HEK293 (cell line): ENCODE measurements around the gene FIG4.

Experiments
- CTCF ChIA-PET: fragments of 350-600 bp; formaldehyde crosslinking; extraction: SDS; loops from one replicate; lab custom pipeline; 2021; ENCODE audit warnings: antibody characterized with exemption; lab: Yijun Ruan, JAX
- POLR2A ChIA-PET: fragments of 300-600 bp; formaldehyde crosslinking; extraction: SDS; loops from one replicate; lab custom pipeline; 2020; ENCODE audit warnings: antibody characterized with exemption, inconsistent platforms; lab: Yijun Ruan, JAX
- H3K27ac ChIP-seq: fragments of 200-500 bp; sonication (Bioruptor generic); 2 replicates; pipeline ENCODE4 v1.5.1; 2014; ENCODE audit warnings: low read depth, low read length, control low read depth, inconsistent platforms; ENCODE audit errors: extremely low read depth
- H3K36me3 ChIP-seq, 2 experiments: fragments of 200-500 bp in 1 of 2; sonication (Bioruptor generic) in 1 of 2; 1 replicate in 1 of 2; 2 replicates in 1 of 2; pipeline ENCODE4 v1.5.1; 2014 to 2017; ENCODE audit warnings: inconsistent platforms in 2 of 2, low read length in 2 of 2; ENCODE audit not compliant: control insufficient read depth in 2 of 2, insufficient read depth in 1 of 2
- H3K4me1 ChIP-seq: fragments of 200-500 bp; sonication (Bioruptor generic); 2 replicates; pipeline ENCODE4 v1.5.1; 2014; ENCODE audit warnings: mild to moderate bottlenecking, low read length, inconsistent platforms; ENCODE audit not compliant: control insufficient read depth, insufficient read depth
- H3K4me3 ChIP-seq: 2 replicates; pipeline ENCODE4 v1.5.1; 2011; ENCODE audit warnings: low read depth, mild to moderate bottlenecking, control low read depth, low read length, moderate library complexity
- H3K9me3 ChIP-seq: fragments of 200-500 bp; sonication (Bioruptor generic); 2 replicates; pipeline ENCODE4 v1.5.1; 2014; ENCODE audit warnings: low read depth, low read length, inconsistent platforms; ENCODE audit not compliant: control insufficient read depth, insufficient read depth
- HOXD13 ChIP-seq: sonication (generic); formaldehyde crosslinking; IDR thresholded peaks from 2 replicates; pipeline ENCODE4 v1.8.0; 2022; ENCODE audit warnings: missing genetic modification reagents, borderline replicate concordance
- IKZF3 ChIP-seq: fragments of 450-650 bp; IDR thresholded peaks from 2 replicates; pipeline ENCODE4 v1.5.0; 2018; ENCODE audit warnings: missing biosample characterization, mild to moderate bottlenecking, missing genetic modification characterization, moderate library complexity
- KLF1 ChIP-seq: fragments of 450-650 bp; formaldehyde crosslinking; IDR thresholded peaks from 2 replicates; pipeline ENCODE4 v1.5.1; 2016; ENCODE audit warnings: missing biosample characterization, missing genetic modification characterization
- SP7 ChIP-seq: fragments of 450-650 bp; formaldehyde crosslinking; IDR thresholded peaks from 2 replicates; pipeline ENCODE4 v1.5.1; 2016; ENCODE audit warnings: missing biosample characterization, missing genetic modification characterization
- ZNF112 ChIP-seq: fragments of 450-650 bp; formaldehyde crosslinking; IDR thresholded peaks from 2 replicates; pipeline ENCODE4 v1.5.0; 2017; ENCODE audit warnings: missing biosample characterization, missing genetic modification characterization
- ZNF140 ChIP-seq: fragments of 450-650 bp; formaldehyde crosslinking; IDR thresholded peaks from 2 replicates; pipeline ENCODE4 v1.5.1; 2016; ENCODE audit warnings: missing biosample characterization, missing genetic modification characterization
- ZNF23 ChIP-seq: fragments of 450-650 bp; formaldehyde crosslinking; IDR thresholded peaks from 2 replicates; pipeline ENCODE4 v1.5.1; 2016; ENCODE audit warnings: missing biosample characterization, missing genetic modification characterization, borderline replicate concordance
- ZNF423 ChIP-seq: fragments of 450-650 bp; formaldehyde crosslinking; IDR thresholded peaks from 2 replicates; pipeline ENCODE4 v1.5.1; 2016; ENCODE audit warnings: missing biosample characterization, missing genetic modification characterization
- ZNF473 ChIP-seq: fragments of 450-650 bp; formaldehyde crosslinking; IDR thresholded peaks from 2 replicates; pipeline ENCODE4 v1.5.1; 2017; ENCODE audit warnings: missing biosample characterization, missing genetic modification characterization
- ZNF670 ChIP-seq: fragments of 450-650 bp; formaldehyde crosslinking; IDR thresholded peaks from 2 replicates; pipeline ENCODE4 v1.5.1; 2016; ENCODE audit warnings: missing biosample characterization, missing genetic modification characterization, low read depth
- ZNF768 ChIP-seq: fragments of 450-650 bp; formaldehyde crosslinking; IDR thresholded peaks from 2 replicates; pipeline ENCODE4 v1.5.1; 2018; ENCODE audit warnings: missing biosample characterization, mild to moderate bottlenecking, missing genetic modification characterization
- TF ChIP-seq, protein P1 (sequence below): fragments of 450-650 bp; formaldehyde crosslinking; IDR thresholded peaks from 2 replicates; pipeline ENCODE4 v1.5.1; 2017; ENCODE audit warnings: missing biosample characterization, missing genetic modification characterization
- TF ChIP-seq, protein P2 (sequence below): fragments of 450-650 bp; formaldehyde crosslinking; IDR thresholded peaks from 2 replicates; pipeline ENCODE4 v1.5.1; 2016; ENCODE audit warnings: missing biosample characterization, missing genetic modification characterization, borderline replicate concordance
- TF ChIP-seq, protein P3 (sequence below): fragments of 450-650 bp; formaldehyde crosslinking; IDR thresholded peaks from 2 replicates; pipeline ENCODE4 v1.5.1; 2016; ENCODE audit warnings: missing biosample characterization, missing genetic modification characterization
- TF ChIP-seq, protein P4 (sequence below): fragments of 450-650 bp; formaldehyde crosslinking; IDR thresholded peaks from 2 replicates; pipeline ENCODE4 v1.5.1; 2016; ENCODE audit warnings: missing biosample characterization, missing genetic modification characterization
- TF ChIP-seq, protein P5 (sequence below): fragments of 450-650 bp; formaldehyde crosslinking; IDR thresholded peaks from 2 replicates; pipeline ENCODE4 v1.5.1; 2016; ENCODE audit warnings: missing biosample characterization, missing genetic modification characterization
- TF ChIP-seq, protein P6 (sequence below): fragments of 450-650 bp; formaldehyde crosslinking; IDR thresholded peaks from 2 replicates; pipeline ENCODE4 v1.5.1; 2016; ENCODE audit warnings: missing biosample characterization, missing genetic modification characterization, borderline replicate concordance

FIG4 gene

DNA sequence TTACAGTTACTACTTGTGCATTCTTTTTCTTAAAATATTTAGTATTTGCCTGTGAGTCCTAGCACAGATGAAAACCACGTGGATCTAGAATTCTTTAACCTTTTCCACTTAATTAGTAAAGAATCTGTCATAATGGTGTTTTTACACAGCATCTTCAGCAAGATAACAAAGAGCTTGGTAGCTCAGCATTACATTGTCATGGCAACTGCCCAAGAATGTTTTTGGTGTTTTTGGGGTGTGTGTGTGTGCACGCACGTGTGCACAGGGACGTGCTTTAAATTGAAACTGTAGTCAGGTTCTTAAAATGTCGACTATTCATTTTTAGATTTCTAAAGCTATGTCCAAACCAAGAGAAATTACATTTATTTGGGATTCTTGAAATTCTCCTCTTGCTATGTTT, 108.0 kb downstream of the FIG4 start:
- TF ChIP-seq, protein P1, sequence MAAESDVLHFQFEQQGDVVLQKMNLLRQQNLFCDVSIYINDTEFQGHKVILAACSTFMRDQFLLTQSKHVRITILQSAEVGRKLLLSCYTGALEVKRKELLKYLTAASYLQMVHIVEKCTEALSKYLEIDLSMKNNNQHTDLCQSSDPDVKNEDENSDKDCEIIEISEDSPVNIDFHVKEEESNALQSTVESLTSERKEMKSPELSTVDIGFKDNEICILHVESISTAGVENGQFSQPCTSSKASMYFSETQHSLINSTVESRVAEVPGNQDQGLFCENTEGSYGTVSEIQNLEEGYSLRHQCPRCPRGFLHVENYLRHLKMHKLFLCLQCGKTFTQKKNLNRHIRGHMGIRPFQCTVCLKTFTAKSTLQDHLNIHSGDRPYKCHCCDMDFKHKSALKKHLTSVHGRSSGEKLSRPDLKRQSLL (tag by site-specific recombination), result no peak
- TF ChIP-seq HOXD13 (CRISPR knock-in tag), result no peak
- TF ChIP-seq, protein P2, sequence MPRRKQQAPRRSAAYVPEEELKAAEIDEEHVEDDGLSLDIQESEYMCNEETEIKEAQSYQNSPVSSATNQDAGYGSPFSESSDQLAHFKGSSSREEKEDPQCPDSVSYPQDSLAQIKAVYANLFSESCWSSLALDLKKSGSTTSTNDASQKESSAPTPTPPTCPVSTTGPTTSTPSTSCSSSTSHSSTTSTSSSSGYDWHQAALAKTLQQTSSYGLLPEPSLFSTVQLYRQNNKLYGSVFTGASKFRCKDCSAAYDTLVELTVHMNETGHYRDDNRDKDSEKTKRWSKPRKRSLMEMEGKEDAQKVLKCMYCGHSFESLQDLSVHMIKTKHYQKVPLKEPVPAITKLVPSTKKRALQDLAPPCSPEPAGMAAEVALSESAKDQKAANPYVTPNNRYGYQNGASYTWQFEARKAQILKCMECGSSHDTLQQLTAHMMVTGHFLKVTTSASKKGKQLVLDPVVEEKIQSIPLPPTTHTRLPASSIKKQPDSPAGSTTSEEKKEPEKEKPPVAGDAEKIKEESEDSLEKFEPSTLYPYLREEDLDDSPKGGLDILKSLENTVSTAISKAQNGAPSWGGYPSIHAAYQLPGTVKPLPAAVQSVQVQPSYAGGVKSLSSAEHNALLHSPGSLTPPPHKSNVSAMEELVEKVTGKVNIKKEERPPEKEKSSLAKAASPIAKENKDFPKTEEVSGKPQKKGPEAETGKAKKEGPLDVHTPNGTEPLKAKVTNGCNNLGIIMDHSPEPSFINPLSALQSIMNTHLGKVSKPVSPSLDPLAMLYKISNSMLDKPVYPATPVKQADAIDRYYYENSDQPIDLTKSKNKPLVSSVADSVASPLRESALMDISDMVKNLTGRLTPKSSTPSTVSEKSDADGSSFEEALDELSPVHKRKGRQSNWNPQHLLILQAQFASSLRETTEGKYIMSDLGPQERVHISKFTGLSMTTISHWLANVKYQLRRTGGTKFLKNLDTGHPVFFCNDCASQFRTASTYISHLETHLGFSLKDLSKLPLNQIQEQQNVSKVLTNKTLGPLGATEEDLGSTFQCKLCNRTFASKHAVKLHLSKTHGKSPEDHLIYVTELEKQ (tag by site-specific recombination), result no peak
- TF ChIP-seq, protein P3, sequence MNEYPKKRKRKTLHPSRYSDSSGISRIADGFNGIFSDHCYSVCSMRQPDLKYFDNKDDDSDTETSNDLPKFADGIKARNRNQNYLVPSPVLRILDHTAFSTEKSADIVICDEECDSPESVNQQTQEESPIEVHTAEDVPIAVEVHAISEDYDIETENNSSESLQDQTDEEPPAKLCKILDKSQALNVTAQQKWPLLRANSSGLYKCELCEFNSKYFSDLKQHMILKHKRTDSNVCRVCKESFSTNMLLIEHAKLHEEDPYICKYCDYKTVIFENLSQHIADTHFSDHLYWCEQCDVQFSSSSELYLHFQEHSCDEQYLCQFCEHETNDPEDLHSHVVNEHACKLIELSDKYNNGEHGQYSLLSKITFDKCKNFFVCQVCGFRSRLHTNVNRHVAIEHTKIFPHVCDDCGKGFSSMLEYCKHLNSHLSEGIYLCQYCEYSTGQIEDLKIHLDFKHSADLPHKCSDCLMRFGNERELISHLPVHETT (tag by site-specific recombination), result no peak

DNA sequence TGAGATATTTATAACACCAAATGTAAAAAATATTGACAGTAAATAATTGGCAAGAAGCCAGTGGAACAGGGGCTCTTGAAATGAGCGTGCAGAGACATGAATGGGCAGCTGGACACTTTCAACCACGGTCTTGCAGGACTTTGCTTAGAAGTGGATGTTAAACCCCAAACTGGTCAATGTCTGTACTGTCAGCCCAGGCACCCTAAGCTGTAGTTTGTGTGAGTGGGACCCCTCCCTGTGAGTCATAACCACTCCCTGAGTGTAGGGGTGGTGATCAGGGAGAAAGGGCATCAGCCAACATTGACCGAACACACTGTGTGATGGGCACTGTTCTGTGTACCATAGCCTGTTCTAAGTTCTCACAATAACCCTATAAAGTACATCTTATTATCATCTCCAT, 108.6 kb downstream of the FIG4 start:
- H3K9me3 ChIP-seq, result no peaks in the 10 kb centered on the region
- peaks cover 0 to 18% of the 10 kb centered on the region in 2 experiments; a peak in 1 of 3 replicates for H3K36me3 ChIP-seq
- H3K4me3 ChIP-seq, result no peak overlapping the region
- POLR2A ChIA-PET, result no interaction called here
- CTCF ChIA-PET, result interaction anchor here (0.7 to 1.0 kb wide), 3 partner anchors 87 to 240 kb away, joined by 3 to 4 read pairs (median 3); no protein-coding TSS in a partner anchor
- no peak overlapping the region for H3K27ac ChIP-seq
- peaks cover 3% of the 10 kb centered on the region; the same call in 1 of the 2 replicates for H3K4me1 ChIP-seq
- TF ChIP-seq, protein P2 (tag by site-specific recombination), result no peak
- TF ChIP-seq SP7 (tag by site-specific recombination) (no peak), ZNF473 (tag by site-specific recombination) (no peak), ZNF423 (no peak), ZNF112 (no peak), IKZF3 (tag by site-specific recombination) (no peak), KLF1 (tag by site-specific recombination) (no peak), ZNF23 (tag by site-specific recombination) (no peak), ZNF768 (no peak), ZNF140 (tag by site-specific recombination) (no peak), ZNF670 (tag by site-specific recombination) (no peak)
- TF ChIP-seq, protein P4, sequence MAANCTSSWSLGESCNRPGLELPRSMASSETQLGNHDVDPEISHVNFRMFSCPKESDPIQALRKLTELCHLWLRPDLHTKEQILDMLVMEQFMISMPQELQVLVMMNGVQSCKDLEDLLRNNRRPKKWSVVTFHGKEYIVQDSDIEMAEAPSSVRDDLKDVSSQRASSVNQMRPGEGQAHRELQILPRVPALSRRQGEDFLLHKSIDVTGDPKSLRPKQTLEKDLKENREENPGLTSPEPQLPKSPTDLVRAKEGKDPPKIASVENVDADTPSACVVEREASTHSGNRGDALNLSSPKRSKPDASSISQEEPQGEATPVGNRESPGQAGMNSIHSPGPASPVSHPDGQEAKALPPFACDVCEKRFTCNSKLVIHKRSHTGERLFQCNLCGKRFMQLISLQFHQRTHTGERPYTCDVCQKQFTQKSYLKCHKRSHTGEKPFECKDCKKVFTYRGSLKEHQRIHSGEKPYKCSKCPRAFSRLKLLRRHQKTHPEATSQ (tag by site-specific recombination), result no peak
- TF ChIP-seq, protein P5, sequence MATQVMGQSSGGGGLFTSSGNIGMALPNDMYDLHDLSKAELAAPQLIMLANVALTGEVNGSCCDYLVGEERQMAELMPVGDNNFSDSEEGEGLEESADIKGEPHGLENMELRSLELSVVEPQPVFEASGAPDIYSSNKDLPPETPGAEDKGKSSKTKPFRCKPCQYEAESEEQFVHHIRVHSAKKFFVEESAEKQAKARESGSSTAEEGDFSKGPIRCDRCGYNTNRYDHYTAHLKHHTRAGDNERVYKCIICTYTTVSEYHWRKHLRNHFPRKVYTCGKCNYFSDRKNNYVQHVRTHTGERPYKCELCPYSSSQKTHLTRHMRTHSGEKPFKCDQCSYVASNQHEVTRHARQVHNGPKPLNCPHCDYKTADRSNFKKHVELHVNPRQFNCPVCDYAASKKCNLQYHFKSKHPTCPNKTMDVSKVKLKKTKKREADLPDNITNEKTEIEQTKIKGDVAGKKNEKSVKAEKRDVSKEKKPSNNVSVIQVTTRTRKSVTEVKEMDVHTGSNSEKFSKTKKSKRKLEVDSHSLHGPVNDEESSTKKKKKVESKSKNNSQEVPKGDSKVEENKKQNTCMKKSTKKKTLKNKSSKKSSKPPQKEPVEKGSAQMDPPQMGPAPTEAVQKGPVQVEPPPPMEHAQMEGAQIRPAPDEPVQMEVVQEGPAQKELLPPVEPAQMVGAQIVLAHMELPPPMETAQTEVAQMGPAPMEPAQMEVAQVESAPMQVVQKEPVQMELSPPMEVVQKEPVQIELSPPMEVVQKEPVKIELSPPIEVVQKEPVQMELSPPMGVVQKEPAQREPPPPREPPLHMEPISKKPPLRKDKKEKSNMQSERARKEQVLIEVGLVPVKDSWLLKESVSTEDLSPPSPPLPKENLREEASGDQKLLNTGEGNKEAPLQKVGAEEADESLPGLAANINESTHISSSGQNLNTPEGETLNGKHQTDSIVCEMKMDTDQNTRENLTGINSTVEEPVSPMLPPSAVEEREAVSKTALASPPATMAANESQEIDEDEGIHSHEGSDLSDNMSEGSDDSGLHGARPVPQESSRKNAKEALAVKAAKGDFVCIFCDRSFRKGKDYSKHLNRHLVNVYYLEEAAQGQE (tag by site-specific recombination), result no peak
- TF ChIP-seq, protein P6, sequence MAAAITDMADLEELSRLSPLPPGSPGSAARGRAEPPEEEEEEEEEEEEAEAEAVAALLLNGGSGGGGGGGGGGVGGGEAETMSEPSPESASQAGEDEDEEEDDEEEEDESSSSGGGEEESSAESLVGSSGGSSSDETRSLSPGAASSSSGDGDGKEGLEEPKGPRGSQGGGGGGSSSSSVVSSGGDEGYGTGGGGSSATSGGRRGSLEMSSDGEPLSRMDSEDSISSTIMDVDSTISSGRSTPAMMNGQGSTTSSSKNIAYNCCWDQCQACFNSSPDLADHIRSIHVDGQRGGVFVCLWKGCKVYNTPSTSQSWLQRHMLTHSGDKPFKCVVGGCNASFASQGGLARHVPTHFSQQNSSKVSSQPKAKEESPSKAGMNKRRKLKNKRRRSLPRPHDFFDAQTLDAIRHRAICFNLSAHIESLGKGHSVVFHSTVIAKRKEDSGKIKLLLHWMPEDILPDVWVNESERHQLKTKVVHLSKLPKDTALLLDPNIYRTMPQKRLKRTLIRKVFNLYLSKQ, result no peak

More for the DNA sequence above, 108.0 kb downstream of the FIG4 start:
- peaks cover 3% of the 10 kb centered on the region; the same call in 1 of the 2 replicates for H3K4me1 ChIP-seq
- H3K9me3 ChIP-seq, result no peaks in the 10 kb centered on the region
- CTCF ChIA-PET, result interaction anchor here (1.0 kb wide), 1 partner anchor 240 kb away, joined by 4 read pairs; no protein-coding TSS in a partner anchor
- H3K36me3 ChIP-seq, result peaks cover 0 to 18% of the 10 kb centered on the region in 2 experiments; a peak in 1 of 3 replicates
- H3K27ac ChIP-seq, result no peak overlapping the region
- no peak overlapping the region for H3K4me3 ChIP-seq
- POLR2A ChIA-PET, result no interaction called here
